H9 (cell line): ENCODE results near the gene CCL27. TPM values are rescaled to one million over a fixed set of nuclear protein-coding genes. Genes with fewer than 3 reads are reported as not detected.

ENCODE experiments used
- DNase-seq: peaks from one replicate; pipeline ENCODE4 v3.0.0-alpha.2; 2017
- H2AFZ ChIP-seq: one replicate; pipeline ENCODE4 v1.6.1; 2013; ENCODE audit warnings: mild to moderate bottlenecking, low read length, control low read depth, moderate library complexity
- H2AK5ac ChIP-seq: 2 replicates; pipeline ENCODE4 v1.6.1; 2013; ENCODE audit warnings: low read length, control low read depth, mixed read lengths; ENCODE audit not compliant: insufficient read length
- H2BK120ac ChIP-seq: one replicate; pipeline ENCODE4 v1.6.1; 2013; ENCODE audit warnings: low read depth, mild to moderate bottlenecking, low read length, control low read depth, inconsistent platforms; ENCODE audit not compliant: poor library complexity, severe bottlenecking
- H2BK12ac ChIP-seq: 2 replicates; pipeline ENCODE4 v1.6.1; 2013; ENCODE audit warnings: low read length, control low read depth, mixed read lengths, low read depth; ENCODE audit not compliant: insufficient read length
- H2BK15ac ChIP-seq: 2 replicates; pipeline ENCODE4 v1.6.1; 2013; ENCODE audit warnings: low read depth, low read length, control low read depth
- H2BK20ac ChIP-seq: one replicate; pipeline ENCODE4 v1.6.1; 2013; ENCODE audit warnings: low read depth, mild to moderate bottlenecking, low read length, control low read depth, inconsistent platforms; ENCODE audit not compliant: poor library complexity, severe bottlenecking
- H2BK5ac ChIP-seq: 2 replicates; pipeline ENCODE4 v1.6.1; 2013; ENCODE audit warnings: low read length, control low read depth, mixed read lengths; ENCODE audit not compliant: insufficient read length
- H3K14ac ChIP-seq: 2 replicates; pipeline ENCODE4 v1.6.1; 2013; ENCODE audit warnings: low read length, control low read depth; ENCODE audit not compliant: insufficient read depth
- H3K18ac ChIP-seq: 2 replicates; pipeline ENCODE4 v1.6.1; 2013; ENCODE audit warnings: low read depth, mild to moderate bottlenecking, mixed read lengths, low read length, control low read depth; ENCODE audit not compliant: insufficient read length
- H3K23ac ChIP-seq: 2 replicates; pipeline ENCODE4 v1.6.1; 2013; ENCODE audit warnings: low read length, control low read depth, mixed read lengths, low read depth; ENCODE audit not compliant: insufficient read length
- H3K23me2 ChIP-seq: 2 replicates; pipeline ENCODE4 v1.6.1; 2013; ENCODE audit warnings: low read depth, mild to moderate bottlenecking, mixed read lengths, low read length, control low read depth; ENCODE audit not compliant: insufficient read length, poor library complexity, severe bottlenecking
- H3K27ac ChIP-seq: 2 replicates; pipeline ENCODE4 v1.5.1; 2013; ENCODE audit warnings: low read length, control low read depth, mixed read lengths, low read depth; ENCODE audit not compliant: insufficient read length
- H3K27me3 ChIP-seq: 2 replicates; pipeline ENCODE4 v1.6.1; 2013; ENCODE audit warnings: low read length, control low read depth, inconsistent platforms; ENCODE audit not compliant: insufficient read depth
- H3K4ac ChIP-seq: 2 replicates; pipeline ENCODE4 v1.6.1; 2013; ENCODE audit warnings: low read depth, mild to moderate bottlenecking, control low read depth, inconsistent platforms, low read length, moderate library complexity
- H3K4me1 ChIP-seq: 2 replicates; pipeline ENCODE4 v1.6.1; 2013; ENCODE audit warnings: low read length, control low read depth, inconsistent platforms; ENCODE audit not compliant: insufficient read depth
- H3K4me2 ChIP-seq: 2 replicates; pipeline ENCODE4 v1.6.1; 2013; ENCODE audit warnings: low read length, control low read depth, mixed read lengths; ENCODE audit not compliant: insufficient read length, insufficient read depth
- H3K56ac ChIP-seq: 2 replicates; pipeline ENCODE4 v1.6.1; 2013; ENCODE audit warnings: low read depth, mild to moderate bottlenecking, mixed read lengths, low read length, control low read depth; ENCODE audit not compliant: insufficient read length
- H3K79me1 ChIP-seq: 2 replicates; pipeline ENCODE4 v1.6.1; 2013; ENCODE audit warnings: low read depth, mild to moderate bottlenecking, moderate library complexity, low read length, control low read depth, inconsistent platforms; ENCODE audit not compliant: insufficient read depth, poor library complexity, severe bottlenecking
- H3K79me2 ChIP-seq: 2 replicates; pipeline ENCODE4 v1.6.1; 2013; ENCODE audit warnings: low read length, control low read depth, inconsistent platforms; ENCODE audit not compliant: insufficient read depth
- H3K9ac ChIP-seq: 2 replicates; pipeline ENCODE4 v1.6.1; 2013; ENCODE audit warnings: low read length, control low read depth, mixed read lengths; ENCODE audit not compliant: insufficient read length; ENCODE audit errors: extremely low read depth
- H3K9me3 ChIP-seq: one replicate; pipeline ENCODE4 v1.6.1; 2013; ENCODE audit warnings: low read depth, low read length, inconsistent platforms; ENCODE audit not compliant: control insufficient read depth
- H3T11ph ChIP-seq: one replicate; pipeline ENCODE4 v1.6.1; 2013; ENCODE audit warnings: mild to moderate bottlenecking, low read length, control low read depth, inconsistent platforms
- H4K20me1 ChIP-seq: one replicate; pipeline ENCODE4 v1.6.1; 2013; ENCODE audit not compliant: control insufficient read depth, insufficient read length, insufficient read depth
- H4K5ac ChIP-seq: 2 replicates; pipeline ENCODE4 v1.6.1; 2013; ENCODE audit warnings: low read depth, mild to moderate bottlenecking, mixed read lengths, low read length, control low read depth; ENCODE audit not compliant: insufficient read length
- H4K8ac ChIP-seq: replicated peaks from 2 replicates; pipeline ENCODE4 v1.6.1; 2013; ENCODE audit warnings: low read length, control low read depth, mixed read lengths, low read depth; ENCODE audit not compliant: insufficient read length
- H4K91ac ChIP-seq: 2 replicates; pipeline ENCODE4 v1.6.1; 2013; ENCODE audit warnings: low read depth, mild to moderate bottlenecking, moderate library complexity, mixed read lengths, low read length, control low read depth; ENCODE audit not compliant: insufficient read length
- H3K27ac Mint-ChIP-seq, 3 experiments: 2 replicates in 2 of 3; 3 replicates in 1 of 3; pipeline ENCODE4 v1.8.0; 2020 to 2021; ENCODE audit warnings: mixed read lengths in 3 of 3, mild to moderate bottlenecking in 1 of 3, moderate library complexity in 1 of 3
- H3K27me3 Mint-ChIP-seq: 2 replicates; pipeline ENCODE4 v1.8.0; 2021; ENCODE audit warnings: low read depth, mild to moderate bottlenecking, moderate library complexity, mixed read lengths
- H3K36me3 Mint-ChIP-seq, 3 experiments: 2 replicates in 2 of 3; 3 replicates in 1 of 3; pipeline ENCODE4 v1.8.0; 2020 to 2021; ENCODE audit warnings: low read depth in 3 of 3, mixed read lengths in 3 of 3; ENCODE audit not compliant: insufficient read depth in 1 of 3
- H3K4me1 Mint-ChIP-seq, 2 experiments: 2 replicates each; pipeline ENCODE4 v1.8.0; 2020; ENCODE audit warnings: mixed read lengths in 2 of 2
- H3K4me3 Mint-ChIP-seq, 2 experiments: 2 replicates in 1 of 2; 3 replicates in 1 of 2; pipeline ENCODE4 v1.8.0; 2020 to 2021; ENCODE audit warnings: mild to moderate bottlenecking in 2 of 2, mixed read lengths in 2 of 2, moderate library complexity in 1 of 2
- H3K9me3 Mint-ChIP-seq, 2 experiments: 2 replicates in 1 of 2; 3 replicates in 1 of 2; pipeline ENCODE4 v1.8.0; 2020; ENCODE audit warnings: mild to moderate bottlenecking in 2 of 2, mixed read lengths in 2 of 2, moderate library complexity in 1 of 2
- CTCF ChIP-seq: fragments of 200-600 bp; sonication (generic); conservative IDR thresholded peaks from 3 replicates; pipeline ENCODE4 v1.8.0; 2021; ENCODE audit warnings: antibody characterized with exemption, mild to moderate bottlenecking
- WGBS: extraction: QIAGEN DNeasy Blood & Tissue Kit; methylation state at CpG from one replicate; pipeline ENCODE4 v1.1.7; 2013; ENCODE audit warnings: missing lambda C conversion rate, low lambda C conversion rate, mixed read lengths; ENCODE audit not compliant: insufficient read length; ENCODE audit errors: extremely low coverage; 5-methylcytosine and 5-hydroxymethylcytosine counted together
- total RNA-seq: library from RNA; stranded (reverse); gene quantifications from 2 replicates; pipeline ENCODE4 v1.2.1, GENCODE V29; 2021

CCL27 gene
- total RNA-seq, 1 experiment from 2014 or later = 0.28 TPM

- DNase-seq = no peak
- H3T11ph ChIP-seq = no peak overlapping the region
- H3K4me1 ChIP-seq = peaks cover 8% of the 10 kb centered on the region; the same call in 1 of the 2 replicates
- H3K56ac ChIP-seq = no peak overlapping the region
- Mint-ChIP-seq H3K27ac (no peak overlapping the region; a peak in 1 of 7 replicates), H3K9me3 (no peaks in the 10 kb centered on the region), H3K27me3 (no peaks in the 10 kb centered on the region; the same call in none of the 2 replicates), H3K36me3 (no peaks in the 10 kb centered on the region), H3K4me3 (no peak overlapping the region), H3K4me1 (peaks cover 13 to 17% of the 10 kb centered on the region in 2 experiments)
- no peak overlapping the region for H4K91ac ChIP-seq
- no peak overlapping the region for H3K27ac ChIP-seq
- no peak overlapping the region for H2AK5ac ChIP-seq
- no peak overlapping the region for H2BK12ac ChIP-seq
- no peak overlapping the region for H3K14ac ChIP-seq
- no peak overlapping the region for H3K4ac ChIP-seq
- H4K5ac ChIP-seq = no peak overlapping the region
- no peaks in the 10 kb centered on the region for H3K27me3 ChIP-seq
- no peaks in the 10 kb centered on the region for H3K23me2 ChIP-seq
- no peaks in the 10 kb centered on the region for H3K79me1 ChIP-seq
- no CpG with 5 or more reads among the region's 8 CpGs for WGBS
- no peak overlapping the region for H4K8ac ChIP-seq
- no peak overlapping the region for H2BK120ac ChIP-seq
- H2BK15ac ChIP-seq = no peak overlapping the region
- H3K9me3 ChIP-seq = no peaks in the 10 kb centered on the region
- H3K79me2 ChIP-seq = no peaks in the 10 kb centered on the region
- no peak overlapping the region for H2BK20ac ChIP-seq
- H2BK5ac ChIP-seq = no peak overlapping the region
- no peaks in the 10 kb centered on the region for H4K20me1 ChIP-seq
- H3K23ac ChIP-seq = no peak overlapping the region
- no peak overlapping the region for H3K4me2 ChIP-seq
- TF ChIP-seq CTCF = no peak
- no peak overlapping the region for H3K18ac ChIP-seq
- H3K9ac ChIP-seq = no peak overlapping the region
- H2AFZ ChIP-seq = no peak overlapping the region
These were observed 27.1 kb upstream of the CCL27 start for GRCh38 chr9:34689512-34689911.
